Astrocyte of the cerebellum (primary cell): Measurements from ENCODE around the gene MVK.

Experiments
- DNase-seq: peaks from one replicate; pipeline ENCODE4 v3.0.0-alpha.2; 2011; ENCODE audit warnings: low read depth
- H3K4me3 ChIP-seq: 2 replicates; pipeline ENCODE4 v1.5.1; 2011; ENCODE audit warnings: mild to moderate bottlenecking, low read depth, low read length, moderate library complexity
- in situ Hi-C: cut with HindIII; loops from 2 replicates; pipeline ENCODE4 v1.10.0; 2017; ENCODE audit warnings: low sequenced_read_pairs
- TF ChIP-seq, protein P1 (sequence below): IDR thresholded peaks from 2 replicates; pipeline ENCODE4 v1.5.1; 2012; ENCODE audit warnings: low read length, low read depth, moderate library complexity, mild to moderate bottlenecking; ENCODE audit errors: missing control alignments

MVK gene

DNA sequence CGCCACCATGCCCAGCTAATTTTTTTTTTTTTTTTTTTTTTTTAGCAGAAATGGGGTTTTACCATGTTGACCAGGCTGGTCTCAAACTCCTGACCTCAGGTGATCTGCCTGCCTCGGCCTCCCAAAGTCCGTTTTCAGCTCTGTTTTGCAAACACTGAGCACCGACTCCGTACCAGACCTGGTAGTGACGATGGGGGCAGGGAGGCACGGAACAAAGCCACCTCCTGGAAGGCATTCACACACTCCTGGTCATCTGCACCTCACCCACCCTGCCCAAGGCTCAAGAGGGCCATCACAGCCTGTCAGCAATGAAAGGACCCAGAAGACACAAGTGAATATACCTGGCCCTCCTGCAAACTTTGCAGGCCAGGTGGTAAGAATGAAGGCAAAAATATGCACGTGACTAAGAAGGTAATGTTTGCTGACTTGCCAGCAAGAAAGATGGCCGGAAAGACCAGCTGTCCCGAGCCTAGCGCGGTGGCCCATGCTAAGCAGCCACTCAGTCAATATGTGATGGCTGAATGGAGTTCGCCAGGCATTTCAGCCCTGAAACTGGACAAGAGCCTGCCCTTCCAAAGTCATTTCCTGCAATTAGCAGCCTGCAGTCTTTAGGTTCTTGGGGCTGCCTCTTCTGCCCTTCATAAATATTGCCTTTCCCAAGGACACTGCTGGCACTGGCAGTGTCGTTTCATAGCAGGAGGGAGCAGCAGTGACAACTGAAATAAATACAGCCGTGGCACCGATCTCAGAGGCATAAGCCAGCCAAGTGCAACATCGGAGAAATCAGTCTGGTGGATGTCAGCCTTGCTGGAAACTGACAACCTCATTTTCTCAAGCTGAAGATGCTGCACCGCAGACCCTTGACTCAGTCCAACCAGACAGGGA, 17.9 kb upstream of the MVK start:
- H3K4me3 ChIP-seq: no peak overlapping the region
- in situ Hi-C loops: no loop called here
- TF ChIP-seq, protein P1, sequence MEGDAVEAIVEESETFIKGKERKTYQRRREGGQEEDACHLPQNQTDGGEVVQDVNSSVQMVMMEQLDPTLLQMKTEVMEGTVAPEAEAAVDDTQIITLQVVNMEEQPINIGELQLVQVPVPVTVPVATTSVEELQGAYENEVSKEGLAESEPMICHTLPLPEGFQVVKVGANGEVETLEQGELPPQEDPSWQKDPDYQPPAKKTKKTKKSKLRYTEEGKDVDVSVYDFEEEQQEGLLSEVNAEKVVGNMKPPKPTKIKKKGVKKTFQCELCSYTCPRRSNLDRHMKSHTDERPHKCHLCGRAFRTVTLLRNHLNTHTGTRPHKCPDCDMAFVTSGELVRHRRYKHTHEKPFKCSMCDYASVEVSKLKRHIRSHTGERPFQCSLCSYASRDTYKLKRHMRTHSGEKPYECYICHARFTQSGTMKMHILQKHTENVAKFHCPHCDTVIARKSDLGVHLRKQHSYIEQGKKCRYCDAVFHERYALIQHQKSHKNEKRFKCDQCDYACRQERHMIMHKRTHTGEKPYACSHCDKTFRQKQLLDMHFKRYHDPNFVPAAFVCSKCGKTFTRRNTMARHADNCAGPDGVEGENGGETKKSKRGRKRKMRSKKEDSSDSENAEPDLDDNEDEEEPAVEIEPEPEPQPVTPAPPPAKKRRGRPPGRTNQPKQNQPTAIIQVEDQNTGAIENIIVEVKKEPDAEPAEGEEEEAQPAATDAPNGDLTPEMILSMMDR: no peak
- no peak for DNase-seq

DNA sequence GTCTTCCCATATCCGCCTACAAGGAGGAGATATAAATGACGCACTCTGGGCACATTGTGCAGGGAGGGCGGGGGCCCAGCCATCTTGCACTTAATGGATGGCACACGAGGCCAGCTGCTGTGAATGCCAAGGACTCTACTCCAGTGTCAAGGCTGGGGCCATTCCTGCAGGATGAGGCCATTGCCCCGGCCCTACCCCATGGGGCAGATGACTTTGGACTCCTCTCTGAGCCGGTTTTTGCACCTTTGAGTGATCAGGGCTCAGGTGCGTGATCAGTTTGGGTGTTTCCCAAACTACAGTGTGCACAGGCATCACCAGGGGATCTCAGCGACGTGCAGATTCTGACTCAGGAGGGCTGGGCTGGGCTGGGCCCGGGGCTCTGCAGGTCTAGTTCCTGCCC, 16.4 kb upstream of the MVK start:
- in situ Hi-C loops: no loop called here
- no peak overlapping the region for H3K4me3 ChIP-seq
- DNase-seq: no peak
- TF ChIP-seq, protein P1: no peak

DNA sequence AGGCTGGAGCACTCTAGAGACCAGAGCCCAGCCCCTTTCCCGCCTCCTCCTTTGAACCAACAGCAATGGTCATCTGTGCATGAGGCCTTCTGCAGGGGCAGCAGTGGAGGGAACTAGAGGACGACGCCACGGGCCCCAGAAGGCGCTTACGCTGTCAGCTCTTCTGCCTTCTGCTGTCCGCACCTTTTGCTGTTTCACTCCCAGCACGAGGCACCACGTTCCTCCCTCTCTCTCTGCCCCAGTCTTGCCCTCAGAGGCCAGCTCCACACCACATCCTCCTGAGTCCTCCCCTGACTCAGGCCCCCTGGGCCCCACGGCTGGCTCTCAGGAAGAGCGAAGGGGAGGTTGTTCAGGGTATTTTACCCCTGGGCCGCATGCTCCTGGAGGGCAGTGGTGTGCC, 15.8 kb upstream of the MVK start:
- in situ Hi-C loops: no loop called here
- no peak for DNase-seq
- TF ChIP-seq, protein P1: no peak
- H3K4me3 ChIP-seq: no peak overlapping the region

DNA sequence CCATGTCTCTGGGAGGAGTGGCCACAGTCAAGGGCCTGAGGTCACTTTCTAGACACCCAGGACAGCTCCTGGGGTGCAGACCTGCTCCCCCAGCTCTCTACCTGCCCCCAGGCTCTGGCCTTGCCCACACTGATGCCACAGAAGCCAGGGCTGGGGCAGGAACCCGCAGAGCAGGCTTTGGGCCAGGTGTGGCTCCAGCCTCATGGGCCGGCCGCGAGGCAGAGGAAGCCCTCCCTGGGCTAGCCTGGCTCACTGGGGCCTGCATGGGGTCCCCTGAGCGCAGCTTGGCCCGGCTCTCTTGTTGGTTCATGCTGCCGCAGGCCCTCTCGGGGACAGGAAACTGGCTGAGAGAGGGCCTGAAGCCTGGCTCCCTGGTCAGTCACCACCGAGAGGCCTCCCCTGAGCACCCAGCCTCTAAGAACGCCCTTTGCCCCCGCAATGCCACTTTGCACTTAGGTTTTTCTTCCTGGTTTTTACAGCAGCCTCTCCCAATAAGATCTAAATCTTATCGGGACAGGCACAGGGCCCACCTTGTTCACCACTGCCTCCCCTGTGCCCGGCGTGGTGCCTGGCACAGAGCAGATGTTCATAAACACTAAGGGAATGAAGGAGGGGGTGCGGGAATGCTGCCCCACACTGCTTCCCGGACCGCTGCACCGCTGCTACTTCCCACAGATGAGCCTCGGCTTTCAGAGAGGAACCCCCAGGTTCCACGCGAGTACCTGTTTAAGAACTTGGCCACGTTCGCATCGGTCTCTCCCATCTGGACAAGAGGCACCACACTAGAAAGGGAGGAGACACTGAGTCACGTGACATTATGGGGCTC, 15.0 kb upstream of the MVK start:
- DNase-seq: no peak
- no peak overlapping the region for H3K4me3 ChIP-seq
- TF ChIP-seq, protein P1: no peak
- in situ Hi-C loops: no loop called here

DNA sequence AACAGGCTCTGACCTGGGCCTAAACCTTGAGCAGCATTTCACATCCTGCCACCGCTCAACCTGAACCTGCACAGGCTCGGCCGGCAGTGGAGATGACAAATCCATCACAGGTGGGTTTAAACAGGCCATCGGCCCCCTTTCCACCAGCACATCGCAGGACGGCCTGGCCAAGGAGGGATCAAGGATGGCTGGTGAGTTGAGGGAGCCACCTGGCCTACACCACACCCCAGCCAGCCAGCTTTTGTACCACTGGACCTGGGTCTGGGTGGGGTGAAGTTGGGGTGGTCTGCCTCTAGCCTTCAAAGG, 14.4 kb upstream of the MVK start:
- no peak overlapping the region for H3K4me3 ChIP-seq
- TF ChIP-seq, protein P1: no peak
- DNase-seq: no peak
- in situ Hi-C loops: no loop called here

DNA sequence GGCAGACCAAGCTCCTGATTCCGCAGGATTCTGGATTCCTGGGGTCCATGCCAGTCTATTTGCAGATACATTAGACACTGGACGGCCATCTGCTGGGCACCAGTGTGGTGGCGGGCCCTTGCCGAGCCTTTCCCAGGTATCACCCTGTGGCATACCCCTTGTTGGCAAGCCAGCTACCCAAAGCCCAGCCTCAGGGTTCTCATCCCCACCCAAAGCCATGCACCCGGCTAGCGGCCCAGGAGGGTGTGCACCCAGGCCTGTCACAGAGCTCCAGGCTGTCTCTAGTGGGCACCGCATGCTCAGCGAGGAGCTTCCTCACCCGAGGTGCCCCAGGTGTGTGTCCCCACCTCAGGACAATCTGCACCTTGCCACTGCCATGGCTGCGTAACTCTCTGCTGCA, 14.0 kb upstream of the MVK start:
- no peak overlapping the region for H3K4me3 ChIP-seq
- TF ChIP-seq, protein P1: no peak
- in situ Hi-C loops: no loop called here
- DNase-seq: no peak
